ENCODE data around the gene BSPRY.

- TF ChIP-seq CTCF (IDR thresholded peaks at IDR 0.05) (no peak), EZH2 (IDR thresholded peaks at IDR 0.05) (no peak)
These were observed 66.9 kb downstream of the BSPRY start for GRCh38 chr9:113416149-113416721.

Measured in neural progenitor cell (in vitro differentiated cells).